Measurements from ENCODE around the gene MACF1. TPM values are rescaled to one million over a fixed set of nuclear protein-coding genes. Genes with fewer than 3 reads are reported as not detected.

The MACF1 gene
- total RNA-seq, 2 donors from 2014 or later: 214 to 251 TPM

- H3K36me3 Mint-ChIP-seq (ENCODE audit: low read depth): peaks cover 40% of the 10 kb centered on the region
- H3K4me3 Mint-ChIP-seq: no peak overlapping the region
- no peaks in the 10 kb centered on the region for H3K9me3 Mint-ChIP-seq
- no peaks in the 10 kb centered on the region for H3K27me3 Mint-ChIP-seq (ENCODE audit: insufficient read depth)
- H3K27ac Mint-ChIP-seq: no peak overlapping the region
- Histone ChIP-seq H3K4me3 (ENCODE audit: low read length) (no peak overlapping the region), H3K9me3 (ENCODE audit: control insufficient read depth, low read length) (peaks cover 4% of the 10 kb centered on the region), H3K9ac (ENCODE audit: extremely low read depth, low read length, poor library complexity, severe bottlenecking) (no peak overlapping the region), H3K36me3 (ENCODE audit: control insufficient read depth, insufficient read depth, low read length) (peaks cover 37% of the 10 kb centered on the region), H3K27ac (ENCODE audit: low read depth, low read length) (no peak overlapping the region), H3K4me1 (ENCODE audit: control insufficient read depth, insufficient read depth, low read length) (no peaks in the 10 kb centered on the region), H3K27me3 (ENCODE audit: control insufficient read depth, insufficient read depth, low read length, poor library complexity, severe bottlenecking) (no peaks in the 10 kb centered on the region)
- H3K4me1 Mint-ChIP-seq: peaks cover 4% of the 10 kb centered on the region
- DNase-seq: no peak
- WGBS, 2 experiments (ENCODE audit: insufficient coverage in 1 of 2, insufficient read length in 1 of 2): 96% methylated on average over 2 of the region's 2 CpGs; no CpG with 5 or more reads in 1 of the 2 experiments
- TF ChIP-seq CTCF (conservative IDR thresholded peaks at IDR 0.05): no peak
Measured at GRCh38 chr1:39332828-39333227, 128.3 kb downstream of the MACF1 start.

- Histone ChIP-seq H3K36me3 (ENCODE audit: control insufficient read depth, insufficient read depth, low read length) (peaks cover 39% of the 10 kb centered on the region), H3K9ac (ENCODE audit: extremely low read depth, low read length, poor library complexity, severe bottlenecking) (no peak overlapping the region), H3K27me3 (ENCODE audit: control insufficient read depth, insufficient read depth, low read length, poor library complexity, severe bottlenecking) (no peaks in the 10 kb centered on the region), H3K4me3 (ENCODE audit: low read length) (no peak overlapping the region), H3K27ac (ENCODE audit: low read depth, low read length) (no peak overlapping the region), H3K4me1 (ENCODE audit: control insufficient read depth, insufficient read depth, low read length) (no peaks in the 10 kb centered on the region), H3K9me3 (ENCODE audit: control insufficient read depth, low read length) (peaks cover 4% of the 10 kb centered on the region)
- WGBS, 2 experiments (ENCODE audit: insufficient coverage in 1 of 2, insufficient read length in 1 of 2): 91 to 95% methylated on average over 4 of the region's 4 CpGs
- H3K36me3 Mint-ChIP-seq (ENCODE audit: low read depth): peaks cover 42% of the 10 kb centered on the region
- H3K4me1 Mint-ChIP-seq: peaks cover 4% of the 10 kb centered on the region
- no peak overlapping the region for H3K4me3 Mint-ChIP-seq
- no peak overlapping the region for H3K27ac Mint-ChIP-seq
- no peaks in the 10 kb centered on the region for H3K9me3 Mint-ChIP-seq
- no peaks in the 10 kb centered on the region for H3K27me3 Mint-ChIP-seq (ENCODE audit: insufficient read depth)
- no peak for TF ChIP-seq CTCF (conservative IDR thresholded peaks at IDR 0.05)
- DNase-seq: no peak
Measured at GRCh38 chr1:39333296-39333695, 128.8 kb downstream of the MACF1 start.

GRCh38 chr1:39335216-39335615, 130.7 kb downstream of the MACF1 start:
- peaks cover 4% of the 10 kb centered on the region for H3K4me1 Mint-ChIP-seq
- H3K27me3 Mint-ChIP-seq (ENCODE audit: insufficient read depth): no peaks in the 10 kb centered on the region
- no peaks in the 10 kb centered on the region for H3K9me3 Mint-ChIP-seq
- H3K4me1 ChIP-seq (ENCODE audit: control insufficient read depth, insufficient read depth, low read length): no peaks in the 10 kb centered on the region
- DNase-seq: no peak
- peaks cover 59% of the 10 kb centered on the region for H3K36me3 Mint-ChIP-seq (ENCODE audit: low read depth)
- no peak overlapping the region for H3K27ac Mint-ChIP-seq
- H3K9me3 ChIP-seq (ENCODE audit: control insufficient read depth, low read length): peaks cover 4% of the 10 kb centered on the region
- no peak overlapping the region for H3K27ac ChIP-seq (ENCODE audit: low read depth, low read length)
- no peak overlapping the region for H3K9ac ChIP-seq (ENCODE audit: extremely low read depth, low read length, poor library complexity, severe bottlenecking)
- H3K4me3 ChIP-seq (ENCODE audit: low read length): no peak overlapping the region
- H3K27me3 ChIP-seq (ENCODE audit: control insufficient read depth, insufficient read depth, low read length, poor library complexity, severe bottlenecking): no peaks in the 10 kb centered on the region
- no peak for TF ChIP-seq CTCF (conservative IDR thresholded peaks at IDR 0.05)
- H3K4me3 Mint-ChIP-seq: no peak overlapping the region
- WGBS, 2 experiments (ENCODE audit: insufficient coverage in 1 of 2, insufficient read length in 1 of 2): 93 to 100% methylated on average over 3 of the region's 3 CpGs
- H3K36me3 ChIP-seq (ENCODE audit: control insufficient read depth, insufficient read depth, low read length): peaks cover 50% of the 10 kb centered on the region
